NCI-H748 (cell line): Measurements from ENCODE around the gene TMEM80.

Experiments
- DNase-seq: peaks from one replicate; lab custom pipeline; 2025; ENCODE audit not compliant: unreplicated experiment; lab: John Stamatoyannopoulos, UW

TMEM80 gene

DNA sequence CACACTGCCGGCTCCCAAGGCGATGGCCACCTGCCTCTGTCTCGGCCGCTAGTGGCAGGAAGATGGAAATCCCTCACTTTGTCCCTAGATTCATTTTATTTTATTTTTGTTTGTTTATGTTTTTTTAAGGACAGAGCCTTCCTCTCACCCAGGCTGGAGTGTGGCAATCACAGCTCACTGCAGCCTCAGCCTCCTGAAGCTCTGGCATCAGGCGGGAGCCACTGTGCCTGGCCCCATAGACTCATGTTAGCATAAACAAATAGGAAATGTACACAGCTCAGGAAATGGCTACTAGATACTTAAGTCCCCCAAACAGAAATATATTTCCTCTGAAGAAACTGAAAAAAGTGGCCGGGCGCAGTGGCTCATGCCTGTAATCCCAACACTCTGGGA is 3.5 kb downstream of the TMEM80 start:
- DNase-seq, result no peak

- DNase-seq, result no peak
Observed at GRCh38 chr11:699753-700152, 4.1 kb downstream of the TMEM80 start.

- DNase-seq, result no peak
Observed at GRCh38 chr11:701741-702461, 6.3 kb downstream of the TMEM80 start.

DNA sequence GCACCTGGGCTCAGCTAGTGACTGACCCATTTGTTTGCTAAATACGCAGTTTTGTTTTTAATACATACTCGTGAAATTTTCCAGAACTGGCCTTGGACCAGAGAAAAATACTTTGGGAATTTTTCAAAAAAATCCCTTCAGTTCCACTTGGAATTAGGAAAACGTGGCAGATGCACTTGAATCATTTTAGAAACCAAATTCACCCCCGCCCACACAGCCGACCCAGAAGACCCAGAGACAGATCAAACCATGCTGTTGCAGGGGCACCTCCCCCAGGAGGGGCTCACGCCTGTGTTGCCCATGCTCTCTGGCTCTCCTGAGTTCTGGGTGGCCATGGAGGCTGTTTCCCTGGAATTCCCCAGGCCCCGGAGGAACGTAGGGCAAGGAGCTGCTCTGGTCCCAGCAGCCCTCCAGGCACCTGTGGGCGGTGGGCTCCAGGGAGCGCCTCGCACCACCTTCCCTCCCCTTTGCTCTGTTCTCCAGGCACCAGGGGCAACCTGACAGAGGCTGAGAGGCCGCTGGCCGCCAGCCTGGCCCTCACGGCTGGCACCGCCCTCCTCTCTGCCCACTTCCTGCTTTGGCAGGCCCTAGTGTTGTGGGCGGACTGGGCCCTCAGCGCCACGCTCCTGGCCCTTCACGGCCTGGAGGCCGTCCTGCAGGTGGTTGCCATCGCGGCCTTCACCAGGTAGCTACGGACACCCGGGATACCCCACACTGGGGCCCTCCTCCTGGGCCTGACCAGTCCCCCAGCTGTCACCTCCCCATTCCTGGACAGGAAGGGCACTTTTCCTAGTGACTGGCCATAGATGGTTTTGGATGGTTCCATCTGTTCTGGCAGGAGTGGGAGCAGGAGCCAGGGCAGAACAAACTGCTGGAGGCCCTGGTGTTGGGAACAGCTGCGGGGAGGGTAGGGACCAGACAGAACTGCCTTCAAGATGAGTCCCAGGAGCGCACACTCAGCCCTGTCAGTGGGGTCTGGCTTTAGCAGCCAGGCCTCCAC is 7.1 kb downstream of the TMEM80 start:
- no peak for DNase-seq

GRCh38 chr11:703506-703905 is 7.9 kb downstream of the TMEM80 start:
- DNase-seq, result no peak

DNA sequence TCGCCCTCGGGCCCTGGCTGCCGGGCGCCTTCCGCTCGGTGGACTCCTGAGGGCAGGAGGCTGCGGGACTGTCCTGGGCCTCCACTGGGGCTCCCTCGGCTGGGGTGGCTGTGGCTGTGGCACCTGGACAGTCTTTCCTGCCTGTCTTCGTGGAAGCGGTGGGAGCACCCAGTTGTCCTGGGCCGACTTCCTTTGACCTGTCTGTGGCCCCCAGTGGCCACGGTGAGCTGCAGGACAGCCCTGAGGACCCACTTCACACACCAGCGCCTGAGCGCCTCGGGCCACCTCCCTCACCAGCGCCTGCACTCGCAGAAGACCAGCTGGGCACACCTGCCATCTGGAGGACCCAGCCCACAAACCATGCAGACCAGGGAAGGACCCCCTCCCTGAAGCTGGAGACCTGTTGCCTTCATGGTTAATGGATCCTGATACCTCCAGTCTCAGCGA is 8.6 kb downstream of the TMEM80 start:
- DNase-seq, result no peak

- DNase-seq, result peak; percentile 16
Observed at GRCh38 chr11:704781-705645, 9.4 kb downstream of the TMEM80 start.

GRCh38 chr11:705646-706438 is 10.2 kb downstream of the TMEM80 start, which contains the start of gene EPS8L2:
TSS of gene EPS8L2 (plus strand) at chr11:706231. CDS start at chr11:709408, 3,177 bp downstream.
- DNase-seq, result peak; percentile 30

- DNase-seq, result no peak
Observed at GRCh38 chr11:706439-706956, 10.9 kb downstream of the TMEM80 start.

GRCh38 chr11:706957-707816 is 11.6 kb downstream of the TMEM80 start:
- no peak for DNase-seq

- DNase-seq, result no peak
Observed at GRCh38 chr11:707817-708420, 12.3 kb downstream of the TMEM80 start.

GRCh38 chr11:708511-708910 is 12.9 kb downstream of the TMEM80 start:
- no peak for DNase-seq

DNA sequence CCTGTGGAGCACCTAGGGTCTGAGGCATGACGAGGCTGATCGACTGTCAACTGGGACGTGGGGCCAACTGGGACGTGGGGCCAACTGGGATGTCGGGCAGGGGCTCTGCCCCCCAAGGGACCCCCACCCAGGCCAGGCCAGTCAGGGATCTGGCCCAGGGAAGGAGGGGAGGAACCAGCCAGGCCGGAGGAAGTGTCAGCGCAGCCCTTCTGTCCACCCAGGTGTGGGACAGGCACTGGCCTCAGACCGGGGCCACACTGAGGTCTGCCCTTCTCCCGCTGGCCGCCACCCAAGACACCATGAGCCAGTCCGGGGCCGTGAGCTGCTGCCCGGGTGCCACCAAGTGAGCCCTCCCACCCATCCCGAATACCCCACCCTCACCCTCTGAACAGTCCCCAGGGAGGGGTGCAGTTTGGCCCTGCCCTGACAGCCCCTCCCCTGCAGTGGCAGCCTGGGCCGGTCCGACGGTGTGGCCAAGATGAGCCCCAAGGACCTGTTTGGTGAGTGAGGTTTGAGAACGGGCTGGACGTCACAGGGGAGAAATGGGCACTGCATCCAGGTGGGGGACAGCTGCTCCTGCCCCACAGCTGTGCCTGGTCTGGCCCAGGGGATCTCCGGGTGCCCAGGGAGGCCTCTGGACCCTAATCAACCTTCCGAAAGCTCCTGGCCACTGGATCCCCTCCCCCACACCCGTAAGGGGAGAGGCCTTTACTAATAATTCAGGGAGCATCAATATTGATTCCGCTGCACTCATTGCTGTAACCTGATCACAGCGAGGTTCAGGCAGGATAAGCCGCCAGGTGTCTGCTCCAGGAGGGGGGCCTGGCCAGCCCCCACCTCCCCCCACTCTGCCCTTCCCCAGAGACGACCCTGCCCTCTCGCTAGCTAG is 13.7 kb downstream of the TMEM80 start:
- peak; percentile 43 for DNase-seq

DNA sequence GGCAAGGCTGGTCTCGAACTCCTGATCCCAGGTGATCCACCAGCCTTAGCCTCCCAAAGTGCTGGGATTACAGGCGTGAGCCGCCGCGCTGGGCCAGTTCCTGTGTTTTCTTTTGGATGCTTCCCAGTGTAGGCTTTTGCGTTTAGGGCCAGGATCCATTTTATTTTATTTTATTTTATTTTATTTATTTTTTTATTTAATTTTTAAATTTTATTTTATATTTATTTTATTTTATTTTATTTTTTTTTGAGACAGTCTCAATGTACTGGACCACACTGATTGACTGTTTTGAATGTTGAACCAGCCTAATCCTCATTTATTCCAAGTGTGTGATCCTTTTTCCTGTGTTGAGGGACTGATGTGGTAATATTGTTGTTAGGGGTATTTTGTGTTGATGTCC is 18.8 kb downstream of the TMEM80 start:
- DNase-seq, result no peak

DNA sequence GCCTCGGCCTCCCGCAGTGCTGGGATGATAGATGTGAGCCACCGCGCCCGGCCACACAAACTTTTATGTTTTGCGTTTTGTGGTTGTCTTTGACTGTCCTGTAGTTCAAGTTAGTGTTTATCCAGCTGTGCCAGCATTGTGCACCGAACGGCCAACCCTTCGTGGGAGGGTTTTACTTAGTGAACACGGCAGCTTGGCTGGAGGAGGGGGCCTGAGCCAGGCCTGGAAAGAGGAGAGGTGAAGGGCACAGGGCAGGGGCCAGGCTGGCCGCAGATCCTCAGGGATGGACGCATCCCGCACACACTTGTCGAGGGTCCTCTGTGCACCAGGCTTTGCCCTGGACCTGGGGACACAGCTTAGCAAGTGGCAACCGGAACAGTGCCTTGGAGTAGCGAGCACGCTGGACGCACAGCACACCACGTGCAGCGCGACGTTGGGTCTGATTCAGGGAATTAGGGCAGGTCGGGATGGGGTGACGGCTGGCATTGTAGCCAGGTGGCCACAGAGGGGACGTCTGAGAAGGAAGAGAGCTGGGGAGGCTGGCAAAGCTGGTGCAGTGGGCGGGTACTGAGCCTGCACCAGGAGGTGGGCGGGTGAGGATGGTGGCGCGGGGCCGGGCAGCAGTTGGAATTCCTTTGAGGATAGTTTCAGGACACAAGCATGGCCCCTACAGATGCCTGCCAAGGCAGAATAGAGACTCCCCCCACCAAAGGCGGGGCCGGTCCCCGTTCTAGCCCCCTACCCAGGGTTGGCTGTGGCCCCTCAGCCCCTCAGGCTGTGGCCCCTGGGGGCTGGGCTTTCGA is 23.8 kb downstream of the TMEM80 start:
- DNase-seq, result no peak

DNA sequence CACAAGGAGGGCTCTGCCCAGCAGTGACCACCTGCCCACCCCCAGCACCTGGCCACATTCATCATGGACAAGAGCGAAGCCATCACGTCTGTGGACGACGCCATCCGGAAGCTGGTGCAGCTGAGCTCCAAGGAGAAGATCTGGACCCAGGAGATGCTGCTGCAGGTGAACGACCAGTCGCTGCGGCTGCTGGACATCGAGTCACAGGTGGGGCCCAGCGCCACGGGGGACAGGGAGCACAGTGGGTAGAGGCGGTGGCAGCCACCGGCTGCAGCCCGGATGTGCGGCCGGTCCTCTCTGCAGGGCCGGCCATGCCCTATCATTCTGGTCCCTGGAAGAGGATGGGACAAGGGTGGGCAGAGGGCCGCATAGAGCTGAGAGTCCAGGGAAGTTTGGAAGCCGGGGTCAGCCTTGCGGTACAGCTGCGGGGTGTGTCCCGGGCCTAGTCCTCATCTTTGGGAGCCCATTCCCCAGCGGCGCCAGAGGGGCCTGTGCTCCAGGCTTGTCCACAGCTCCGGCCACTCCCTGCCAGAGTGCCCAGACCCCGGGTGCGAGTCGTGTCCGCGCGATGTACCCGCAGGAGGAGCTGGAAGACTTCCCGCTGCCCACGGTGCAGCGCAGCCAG is 24.5 kb downstream of the TMEM80 start:
- no peak for DNase-seq
